SK-N-SH (cell line): ENCODE measurements around the gene CDH20. TPM values are rescaled to one million over a fixed set of nuclear protein-coding genes. Genes with fewer than 3 reads are reported as not detected.

ENCODE experiments used
- CTCF ChIA-PET: fragments of 300-600, 350-600 bp; formaldehyde crosslinking; extraction: SDS; loops from one replicate; lab custom pipeline; 2021; lab: Yijun Ruan, JAX
- POLR2A ChIA-PET: fragments of 350-600 bp; sonication (Branson Sonifier 250); formaldehyde crosslinking; extraction: SDS; loops from one replicate; lab custom pipeline; 2020; ENCODE audit warnings: antibody characterized with exemption, inconsistent platforms; lab: Yijun Ruan, JAX
- DNase-seq: peaks from one replicate; pipeline ENCODE4 v3.0.0; 2012
- H2AFZ ChIP-seq: fragments of 200-600 bp; sonication (generic); 2 replicates; pipeline ENCODE4 v1.8.1; 2016; ENCODE audit warnings: antibody characterized with exemption, mild to moderate bottlenecking, low read depth
- H3F3A ChIP-seq: fragments of 200-600 bp; sonication (generic); replicated peaks from 2 replicates; pipeline ENCODE3; 2016; ENCODE audit warnings: antibody characterized with exemption, mild to moderate bottlenecking; ENCODE audit not compliant: insufficient read depth
- H3K27ac ChIP-seq, 2 experiments: fragments of 200-500 bp in 1 of 2; fragments of 200-600 bp in 1 of 2; sonication (Bioruptor generic) in 1 of 2; sonication (generic), shearing (Covaris generic) in 1 of 2; 2 replicates each; pipeline versions ENCODE4 v1.5.1 to v1.6.1; 2014 to 2016; ENCODE audit warnings: low read depth in 2 of 2, inconsistent platforms in 1 of 2, low read length in 1 of 2, mild to moderate bottlenecking in 1 of 2, mixed read lengths in 1 of 2
- H3K27me3 ChIP-seq: fragments of 200-600 bp; sonication (generic), shearing (Covaris generic); 2 replicates; pipeline ENCODE4 v1.6.1; 2016; ENCODE audit warnings: mixed run types; ENCODE audit not compliant: insufficient read depth
- H3K36me3 ChIP-seq, 2 experiments: fragments of 200-500 bp in 1 of 2; fragments of 200-600 bp in 1 of 2; sonication (Bioruptor generic) in 1 of 2; sonication (generic) in 1 of 2; replicated peaks in 1 of 2; 2 replicates each; pipeline versions ENCODE3 to v1.5.1; 2014 to 2016; ENCODE audit warnings: low read length in 1 of 2, mild to moderate bottlenecking in 1 of 2; ENCODE audit not compliant: insufficient read depth in 2 of 2, control insufficient read depth in 1 of 2
- H3K4me1 ChIP-seq, 2 experiments: fragments of 200-500 bp in 1 of 2; fragments of 200-600 bp in 1 of 2; sonication (Bioruptor generic) in 1 of 2; sonication (generic), shearing (Covaris generic) in 1 of 2; 2 replicates each; pipeline versions ENCODE4 v1.5.1 to v1.6.1; 2014 to 2016; ENCODE audit warnings: low read depth in 1 of 2, low read length in 1 of 2, mixed run types in 1 of 2; ENCODE audit not compliant: insufficient read depth in 2 of 2, control insufficient read depth in 1 of 2
- H3K4me2 ChIP-seq: fragments of 200-600 bp; sonication (generic), shearing (Covaris generic); 2 replicates; pipeline ENCODE4 v1.6.1; 2017; ENCODE audit warnings: mixed run types
- H3K4me3 ChIP-seq, 2 experiments: fragments of 200-500 bp in 1 of 2; fragments of 200-600 bp in 1 of 2; sonication (Bioruptor generic) in 1 of 2; sonication (generic), shearing (Covaris generic) in 1 of 2; 2 replicates each; pipeline versions ENCODE4 v1.5.1 to v1.8.1; 2014 to 2016; ENCODE audit warnings: low read depth in 2 of 2, inconsistent platforms in 1 of 2, low read length in 1 of 2, mild to moderate bottlenecking in 1 of 2, mixed read lengths in 1 of 2, moderate library complexity in 1 of 2
- H3K79me2 ChIP-seq: fragments of 200-600 bp; sonication (generic); 2 replicates; pipeline ENCODE4 v1.8.1; 2017; ENCODE audit warnings: mild to moderate bottlenecking; ENCODE audit not compliant: insufficient read depth
- H3K9ac ChIP-seq: fragments of 200-600 bp; sonication (generic); 2 replicates; pipeline ENCODE4 v1.6.1; 2017; ENCODE audit warnings: mixed run types
- H3K9me2 ChIP-seq: fragments of 200-600 bp; sonication (generic); 2 replicates; pipeline ENCODE4 v1.6.1; 2017; ENCODE audit warnings: mixed run types
- H3K9me3 ChIP-seq: fragments of 200-600 bp; sonication (generic); 2 replicates; pipeline ENCODE4 v1.6.1; 2017; ENCODE audit warnings: mixed run types, mild to moderate bottlenecking, moderate library complexity
- H4K20me1 ChIP-seq: fragments of 200-600 bp; sonication (generic); 2 replicates; pipeline ENCODE4 v1.6.1; 2017; ENCODE audit warnings: mild to moderate bottlenecking, mixed run types; ENCODE audit not compliant: insufficient read depth
- ELF1 ChIP-seq: IDR thresholded peaks from 2 replicates; pipeline ENCODE4 v1.4.0; 2012
- FOXM1 ChIP-seq: IDR thresholded peaks from 2 replicates; pipeline ENCODE4 v1.4.0; 2012; ENCODE audit warnings: low read depth, mild to moderate bottlenecking
- GABPA ChIP-seq: IDR thresholded peaks from 2 replicates; pipeline ENCODE4 v1.4.0; 2012; ENCODE audit warnings: low read depth, mild to moderate bottlenecking
- MEF2A ChIP-seq: IDR thresholded peaks from 2 replicates; pipeline ENCODE4 v1.4.0; 2012; ENCODE audit warnings: low read depth, borderline replicate concordance
- RAD21 ChIP-seq: IDR thresholded peaks from 2 replicates; pipeline ENCODE4 v1.6.1; 2012; ENCODE audit warnings: mild to moderate bottlenecking, low read length
- SIN3A ChIP-seq: IDR thresholded peaks from 2 replicates; pipeline ENCODE4 v1.6.1; 2012; ENCODE audit warnings: low read depth, mild to moderate bottlenecking, low read length, moderate library complexity, borderline replicate concordance
- SMC3 ChIP-seq: IDR thresholded peaks from 2 replicates; pipeline ENCODE4 v1.6.1; 2012; ENCODE audit warnings: low read depth, low read length, improper control_type of control experiment
- TAF1 ChIP-seq: IDR thresholded peaks from 2 replicates; pipeline ENCODE4 v1.6.1; 2012; ENCODE audit warnings: low read depth, mild to moderate bottlenecking, low read length, moderate library complexity, borderline replicate concordance
- TCF12 ChIP-seq: IDR thresholded peaks from 2 replicates; pipeline ENCODE4 v1.4.0; 2012
- TEAD4 ChIP-seq: IDR thresholded peaks from 2 replicates; pipeline ENCODE4 v1.4.0; 2012; ENCODE audit warnings: mild to moderate bottlenecking, borderline replicate concordance; ENCODE audit not compliant: insufficient read depth
- WGBS: methylation state at CpG from one replicate; pipeline ENCODE4 v1.1.6; 2017; ENCODE audit warnings: low lambda C conversion rate; 5-methylcytosine and 5-hydroxymethylcytosine counted together
- polyA plus RNA-seq, 3 experiments: library from polyadenylated mRNA; depleted of rRNA; stranded (reverse); fragments of >200 nt; gene quantifications; 2 replicates each; pipeline ENCODE4 v1.2.3, GENCODE V29; 2012
- TF ChIP-seq, protein P1 (sequence below): IDR thresholded peaks from 2 replicates; pipeline ENCODE4; 2012
- TF ChIP-seq, protein P2 (sequence below): IDR thresholded peaks from 2 replicates; pipeline ENCODE4 v1.6.1; 2012; ENCODE audit warnings: mild to moderate bottlenecking, low read depth, low read length, moderate library complexity
- TF ChIP-seq, protein P3 (sequence below): fragments of 200-600 bp; sonication (generic); IDR thresholded peaks from 2 replicates; pipeline ENCODE4 v1.6.1; 2017; ENCODE audit warnings: antibody characterized with exemption, mild to moderate bottlenecking, moderate library complexity

CDH20 gene
- polyA plus RNA-seq, 1 of the 3 experiments (the other 2 are of a cell fraction) = 1.1 TPM

DNA sequence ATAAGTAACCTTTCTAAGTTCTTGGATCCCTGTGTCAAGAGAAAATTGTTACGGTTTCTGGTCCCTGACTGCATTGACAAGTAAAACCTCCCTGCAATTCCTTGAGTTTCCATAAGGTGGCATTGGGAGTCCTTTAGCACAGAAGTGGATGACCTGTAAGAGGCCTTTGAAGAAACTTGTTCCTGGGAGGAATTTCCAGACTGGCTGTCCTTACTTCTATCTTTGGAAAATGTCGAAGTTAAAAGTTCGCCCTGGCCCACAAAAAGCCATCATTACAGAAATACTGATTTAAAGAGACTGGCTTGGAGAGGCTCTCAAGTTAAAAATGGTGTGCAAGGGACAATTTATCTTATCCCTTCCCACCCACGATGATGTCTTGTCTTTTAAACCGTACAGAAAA lies 218.4 kb downstream of the CDH20 start:
- CTCF ChIA-PET = interaction anchor here (0.6 to 8.0 kb wide), 19 partner anchors 9 to 589 kb away, joined by 3 to 62 read pairs (median 3); no protein-coding TSS in a partner anchor

DNA sequence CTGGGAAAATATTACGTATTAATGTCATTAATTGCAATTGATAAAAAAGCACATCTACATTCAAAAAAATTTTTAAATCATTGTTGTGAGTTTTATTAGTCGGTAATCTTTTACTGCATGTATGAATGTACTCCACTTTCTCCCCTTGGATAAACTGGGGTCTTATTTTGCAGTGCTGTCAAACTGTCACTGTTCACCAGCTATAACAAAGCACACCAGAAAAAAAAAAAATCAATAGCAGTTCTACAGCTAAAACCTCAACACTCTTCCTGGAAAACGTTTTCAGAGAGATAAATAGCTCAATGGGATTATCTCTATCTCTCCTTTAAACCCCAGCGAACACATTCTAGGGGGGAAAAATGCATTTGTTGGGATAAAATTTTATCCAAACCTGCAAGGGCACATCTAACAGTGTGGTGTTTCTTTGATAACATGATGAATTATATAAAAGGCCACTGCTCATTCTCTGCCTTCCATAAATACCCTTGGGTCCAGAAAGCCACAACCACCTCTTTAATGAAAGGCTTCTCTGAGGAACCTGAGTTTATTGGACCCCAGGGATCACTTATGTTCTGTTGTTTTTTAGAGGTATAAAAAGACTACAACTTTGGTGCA lies 219.9 kb downstream of the CDH20 start:
- Histone ChIP-seq H3K27ac (no peak overlapping the region), H3F3A (no peaks in the 10 kb centered on the region), H3K4me1 (no peaks in the 10 kb centered on the region; a peak in 1 of 4 replicates), H3K27me3 (no peaks in the 10 kb centered on the region), H3K79me2 (no peaks in the 10 kb centered on the region), H3K4me2 (no peak overlapping the region), H3K9ac (no peak overlapping the region), H3K9me2 (no peaks in the 10 kb centered on the region), H3K9me3 (no peaks in the 10 kb centered on the region), H4K20me1 (no peaks in the 10 kb centered on the region), H3K4me3 (no peak overlapping the region), H3K36me3 (no peaks in the 10 kb centered on the region), H2AFZ (no peak overlapping the region)
- POLR2A ChIA-PET = no interaction called here
- CTCF ChIA-PET = interaction anchor here (1.0 to 8.0 kb wide), 9 partner anchors 18 to 587 kb away, joined by 3 to 62 read pairs (median 3); no protein-coding TSS in a partner anchor
- 75% methylated on average over 4 of the region's 4 CpGs for WGBS
- DNase-seq = no peak
- no peak for TF ChIP-seq MEF2A
- TF ChIP-seq TAF1 = no peak
- TF ChIP-seq, protein P1, sequence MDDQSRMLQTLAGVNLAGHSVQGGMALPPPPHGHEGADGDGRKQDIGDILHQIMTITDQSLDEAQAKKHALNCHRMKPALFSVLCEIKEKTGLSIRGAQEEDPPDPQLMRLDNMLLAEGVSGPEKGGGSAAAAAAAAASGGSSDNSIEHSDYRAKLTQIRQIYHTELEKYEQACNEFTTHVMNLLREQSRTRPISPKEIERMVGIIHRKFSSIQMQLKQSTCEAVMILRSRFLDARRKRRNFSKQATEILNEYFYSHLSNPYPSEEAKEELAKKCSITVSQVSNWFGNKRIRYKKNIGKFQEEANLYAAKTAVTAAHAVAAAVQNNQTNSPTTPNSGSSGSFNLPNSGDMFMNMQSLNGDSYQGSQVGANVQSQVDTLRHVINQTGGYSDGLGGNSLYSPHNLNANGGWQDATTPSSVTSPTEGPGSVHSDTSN = no peak
- TF ChIP-seq TCF12 = no peak
- no peak for TF ChIP-seq SIN3A
- no peak for TF ChIP-seq FOXM1
- TF ChIP-seq TEAD4 = no peak
- TF ChIP-seq ELF1 = no peak
- TF ChIP-seq GABPA = no peak
- TF ChIP-seq, protein P2, sequence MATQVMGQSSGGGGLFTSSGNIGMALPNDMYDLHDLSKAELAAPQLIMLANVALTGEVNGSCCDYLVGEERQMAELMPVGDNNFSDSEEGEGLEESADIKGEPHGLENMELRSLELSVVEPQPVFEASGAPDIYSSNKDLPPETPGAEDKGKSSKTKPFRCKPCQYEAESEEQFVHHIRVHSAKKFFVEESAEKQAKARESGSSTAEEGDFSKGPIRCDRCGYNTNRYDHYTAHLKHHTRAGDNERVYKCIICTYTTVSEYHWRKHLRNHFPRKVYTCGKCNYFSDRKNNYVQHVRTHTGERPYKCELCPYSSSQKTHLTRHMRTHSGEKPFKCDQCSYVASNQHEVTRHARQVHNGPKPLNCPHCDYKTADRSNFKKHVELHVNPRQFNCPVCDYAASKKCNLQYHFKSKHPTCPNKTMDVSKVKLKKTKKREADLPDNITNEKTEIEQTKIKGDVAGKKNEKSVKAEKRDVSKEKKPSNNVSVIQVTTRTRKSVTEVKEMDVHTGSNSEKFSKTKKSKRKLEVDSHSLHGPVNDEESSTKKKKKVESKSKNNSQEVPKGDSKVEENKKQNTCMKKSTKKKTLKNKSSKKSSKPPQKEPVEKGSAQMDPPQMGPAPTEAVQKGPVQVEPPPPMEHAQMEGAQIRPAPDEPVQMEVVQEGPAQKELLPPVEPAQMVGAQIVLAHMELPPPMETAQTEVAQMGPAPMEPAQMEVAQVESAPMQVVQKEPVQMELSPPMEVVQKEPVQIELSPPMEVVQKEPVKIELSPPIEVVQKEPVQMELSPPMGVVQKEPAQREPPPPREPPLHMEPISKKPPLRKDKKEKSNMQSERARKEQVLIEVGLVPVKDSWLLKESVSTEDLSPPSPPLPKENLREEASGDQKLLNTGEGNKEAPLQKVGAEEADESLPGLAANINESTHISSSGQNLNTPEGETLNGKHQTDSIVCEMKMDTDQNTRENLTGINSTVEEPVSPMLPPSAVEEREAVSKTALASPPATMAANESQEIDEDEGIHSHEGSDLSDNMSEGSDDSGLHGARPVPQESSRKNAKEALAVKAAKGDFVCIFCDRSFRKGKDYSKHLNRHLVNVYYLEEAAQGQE = no peak

More for the DNA sequence above, 218.4 kb downstream of the CDH20 start:
- DNase-seq = peak; percentile 74
- H2AFZ ChIP-seq = peak overlapping the region; percentile 68
- TF ChIP-seq, protein P2 = no peak
- TF ChIP-seq RAD21 = peak; percentile 88
- peak; percentile 86 for TF ChIP-seq SMC3
- TF ChIP-seq, protein P3, sequence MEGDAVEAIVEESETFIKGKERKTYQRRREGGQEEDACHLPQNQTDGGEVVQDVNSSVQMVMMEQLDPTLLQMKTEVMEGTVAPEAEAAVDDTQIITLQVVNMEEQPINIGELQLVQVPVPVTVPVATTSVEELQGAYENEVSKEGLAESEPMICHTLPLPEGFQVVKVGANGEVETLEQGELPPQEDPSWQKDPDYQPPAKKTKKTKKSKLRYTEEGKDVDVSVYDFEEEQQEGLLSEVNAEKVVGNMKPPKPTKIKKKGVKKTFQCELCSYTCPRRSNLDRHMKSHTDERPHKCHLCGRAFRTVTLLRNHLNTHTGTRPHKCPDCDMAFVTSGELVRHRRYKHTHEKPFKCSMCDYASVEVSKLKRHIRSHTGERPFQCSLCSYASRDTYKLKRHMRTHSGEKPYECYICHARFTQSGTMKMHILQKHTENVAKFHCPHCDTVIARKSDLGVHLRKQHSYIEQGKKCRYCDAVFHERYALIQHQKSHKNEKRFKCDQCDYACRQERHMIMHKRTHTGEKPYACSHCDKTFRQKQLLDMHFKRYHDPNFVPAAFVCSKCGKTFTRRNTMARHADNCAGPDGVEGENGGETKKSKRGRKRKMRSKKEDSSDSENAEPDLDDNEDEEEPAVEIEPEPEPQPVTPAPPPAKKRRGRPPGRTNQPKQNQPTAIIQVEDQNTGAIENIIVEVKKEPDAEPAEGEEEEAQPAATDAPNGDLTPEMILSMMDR = peak; percentile 91
- TF ChIP-seq, all 33 proteins: peak for 3
- H3K79me2 ChIP-seq = no peaks in the 10 kb centered on the region
- H3K9ac ChIP-seq = no peak overlapping the region
- no peak overlapping the region for H3K4me2 ChIP-seq
- H3F3A ChIP-seq = no peaks in the 10 kb centered on the region
- no peaks in the 10 kb centered on the region for H3K9me3 ChIP-seq
- 44% methylated on average over 5 of the region's 5 CpGs for WGBS
- no peak overlapping the region for H3K4me3 ChIP-seq
- H4K20me1 ChIP-seq = no peaks in the 10 kb centered on the region
- POLR2A ChIA-PET = no interaction called here
- no peaks in the 10 kb centered on the region; a peak in 1 of 4 replicates for H3K4me1 ChIP-seq
- H3K27ac ChIP-seq = 0 out of 4 replicates have a peak overlapping the region, but pooled peaks of 1 of the 2 experiments have one; percentile 11
- H3K27me3 ChIP-seq = no peaks in the 10 kb centered on the region
- no peaks in the 10 kb centered on the region for H3K36me3 ChIP-seq
- H3K9me2 ChIP-seq = no peaks in the 10 kb centered on the region
